Stimulated activated naive CD8-positive, alpha-beta T cell treated with anti-CD3 and anti-CD28 coated beads, Interleukin-15, Interleukin-2, amounts not matched to agents 100 U/mL and 50 U/mL, for 24 hours (primary cell): ENCODE data around the gene ENPP6.
"Not testable (repeated sequence)": the region's sequence is repeated elsewhere in the genome, so short reads cannot be mapped to it uniquely, and the experiment has no call there.

Experiments
- ATAC-seq: fragments of 150-1000 bp; cut with Tn5 transposase; one replicate; pipeline ENCODE4 v1.10.0; 2021
- DNase-seq: peaks from one replicate; pipeline ENCODE4 v3.0.0; 2021

Gene ENPP6

GRCh38 chr4:184235526-184235925, 17.9 kb upstream of the ENPP6 start:
- no peak for DNase-seq
- ATAC-seq = no peak

- ATAC-seq (no peak), DNase-seq (no peak)
Observed at GRCh38 chr4:184234155-184234554, 16.5 kb upstream of the ENPP6 start.

GRCh38 chr4:184232975-184233374, 15.3 kb upstream of the ENPP6 start:
- ATAC-seq (no peak), DNase-seq (no peak)

GRCh38 chr4:184232202-184232601, 14.5 kb upstream of the ENPP6 start:
- no peak for ATAC-seq
- DNase-seq = no peak

GRCh38 chr4:184231573-184231972, 13.9 kb upstream of the ENPP6 start:
- no peak for ATAC-seq

GRCh38 chr4:184228056-184228705, 10.5 kb upstream of the ENPP6 start:
- DNase-seq (no peak), ATAC-seq (no peak)

More at GRCh38 chr4:184231573-184231972, 13.9 kb upstream of the ENPP6 start:
- no peak for DNase-seq

- ATAC-seq (no peak), DNase-seq (no peak)
Observed at GRCh38 chr4:184216515-184216914, 1.2 kb downstream of the ENPP6 start.

GRCh38 chr4:184215709-184216328, 1.9 kb downstream of the ENPP6 start:
- DNase-seq (no peak), ATAC-seq (no peak)

- ATAC-seq (no peak), DNase-seq (no peak)
Observed at GRCh38 chr4:184214931-184215330, 2.7 kb downstream of the ENPP6 start.

- not testable (repeated sequence) for DNase-seq, ATAC-seq
Observed at GRCh38 chr4:184207734-184208607, 9.7 kb downstream of the ENPP6 start.

- DNase-seq (no peak), ATAC-seq (no peak)
Observed at GRCh38 chr4:184205243-184205642, 12.4 kb downstream of the ENPP6 start.

- ATAC-seq (no peak), DNase-seq (no peak)
Observed at GRCh38 chr4:184203300-184203699, 14.4 kb downstream of the ENPP6 start.

- DNase-seq (no peak), ATAC-seq (no peak)
Observed at GRCh38 chr4:184201179-184201578, 16.5 kb downstream of the ENPP6 start.

GRCh38 chr4:184200296-184200695, 17.4 kb downstream of the ENPP6 start:
- DNase-seq (no peak), ATAC-seq (no peak)

- no peak for DNase-seq
- no peak for ATAC-seq
Observed at GRCh38 chr4:184199780-184200179, 17.9 kb downstream of the ENPP6 start.

- no peak for ATAC-seq
- DNase-seq = no peak
Observed at GRCh38 chr4:184198190-184198589, 19.5 kb downstream of the ENPP6 start.

GRCh38 chr4:184197536-184198082, 20.1 kb downstream of the ENPP6 start:
- ATAC-seq = no peak
- DNase-seq = no peak

GRCh38 chr4:184196730-184197385, 20.8 kb downstream of the ENPP6 start:
- DNase-seq = no peak
- no peak for ATAC-seq

- DNase-seq = no peak
- ATAC-seq = no peak
Observed at GRCh38 chr4:184193556-184194525, 23.8 kb downstream of the ENPP6 start.

- DNase-seq (no peak), ATAC-seq (no peak)
Observed at GRCh38 chr4:184192933-184193332, 24.7 kb downstream of the ENPP6 start.

GRCh38 chr4:184191267-184191666, 26.4 kb downstream of the ENPP6 start:
- DNase-seq = no peak
- no peak for ATAC-seq
